ENCODE measurements around the gene AGXT. TPM values are rescaled to one million over a fixed set of nuclear protein-coding genes. Genes with fewer than 3 reads are reported as not detected.

AGXT gene
- total RNA-seq, 6 experiments from 2014 or later: 744 to 1,833 (median 1,254) TPM

GRCh38 chr2:240885566-240885965 is 16.9 kb downstream of the AGXT start:
- TF ChIP-seq POLR2A (IDR thresholded peaks at IDR 0.05) (no peak), CTCF (IDR thresholded peaks at IDR 0.05) (no peak)
- H3K27me3 ChIP-seq: no peaks in the 10 kb centered on the region
- WGBS (ENCODE audit: insufficient coverage, low coverage, low lambda C conversion rate, missing lambda C conversion rate): no CpG with 5 or more reads among the region's 1 CpG
- intact Hi-C loops (cut with DNase I): no loop called here
- peak overlapping the region in 1 of 3 donors; percentile 67 for H3K27ac ChIP-seq
- peaks cover 0 to 71% (median 25%) of the 10 kb centered on the region in 4 donors for H3K4me1 ChIP-seq
- DNase-seq: peak in 2 of 3 donors; percentile 70 to 71
- peaks cover 0 to 32% (median 5%) of the 10 kb centered on the region in 4 donors for H3K36me3 ChIP-seq
- peak in 3 of 4 donors; percentile 1 to 26 (median 2) for ATAC-seq
- H3K9me3 ChIP-seq: no peaks in the 10 kb centered on the region
- no peak overlapping the region for H3K4me3 ChIP-seq

GRCh38 chr2:240886023-240886565 is 17.5 kb downstream of the AGXT start:
- ATAC-seq: peak in 3 of 4 donors; percentile 1 to 21 (median 2)
- no peaks in the 10 kb centered on the region for H3K9me3 ChIP-seq
- intact Hi-C loops (cut with DNase I): no loop called here
- H3K36me3 ChIP-seq: peaks cover 0 to 29% (median 5%) of the 10 kb centered on the region in 4 donors
- peak in 2 of 3 donors; percentile 62 to 70 for DNase-seq
- TF ChIP-seq POLR2A (IDR thresholded peaks at IDR 0.05): no peak
- TF ChIP-seq CTCF (IDR thresholded peaks at IDR 0.05): no peak
- 38% methylated on average over 4 of the region's 5 CpGs for WGBS (ENCODE audit: insufficient coverage, low coverage, low lambda C conversion rate, missing lambda C conversion rate)
- H3K4me1 ChIP-seq: peaks cover 0 to 71% (median 23%) of the 10 kb centered on the region in 4 donors
- peak overlapping the region in 1 of 3 donors; percentile 67 for H3K27ac ChIP-seq
- no peaks in the 10 kb centered on the region for H3K27me3 ChIP-seq
- H3K4me3 ChIP-seq: no peak overlapping the region

GRCh38 chr2:240886678-240887609 is 18.3 kb downstream of the AGXT start:
- DNase-seq (peak; percentile 85 to 95 (median 95)), ATAC-seq (peak; percentile 60 to 76 (median 66))
- H3K4me3 ChIP-seq: no peak overlapping the region
- TF ChIP-seq POLR2A (IDR thresholded peaks at IDR 0.05) (peak; percentile 29), CTCF (IDR thresholded peaks at IDR 0.05) (no peak)
- no peaks in the 10 kb centered on the region for H3K9me3 ChIP-seq
- peaks cover 0 to 64% (median 19%) of the 10 kb centered on the region in 4 donors for H3K4me1 ChIP-seq
- peaks cover 0 to 20% (median 5%) of the 10 kb centered on the region in 4 donors for H3K36me3 ChIP-seq
- no peaks in the 10 kb centered on the region for H3K27me3 ChIP-seq
- intact Hi-C loops (cut with DNase I): no loop called here
- WGBS (ENCODE audit: insufficient coverage, low coverage, low lambda C conversion rate, missing lambda C conversion rate): 41% methylated on average over 6 of the region's 18 CpGs
- peak overlapping the region in 1 of 3 donors; percentile 67 for H3K27ac ChIP-seq

- Histone ChIP-seq H3K36me3 (peaks cover 0 to 19% (median 5%) of the 10 kb centered on the region in 4 donors), H3K4me3 (no peak overlapping the region), H3K27me3 (no peaks in the 10 kb centered on the region), H3K9me3 (no peaks in the 10 kb centered on the region), H3K4me1 (peaks cover 0 to 59% (median 18%) of the 10 kb centered on the region in 4 donors), H3K27ac (peak overlapping the region in 1 of 3 donors; percentile 67)
- TF ChIP-seq CTCF (IDR thresholded peaks at IDR 0.05) (no peak), POLR2A (IDR thresholded peaks at IDR 0.05) (no peak)
- WGBS (ENCODE audit: insufficient coverage, low coverage, low lambda C conversion rate, missing lambda C conversion rate): no CpG with 5 or more reads among the region's 4 CpGs
- intact Hi-C loops (cut with DNase I): no loop called here
- peak in 2 of 3 donors; percentile 17 to 60 for DNase-seq
- peak in 1 of 4 donors; percentile 10 for ATAC-seq
These were observed 19.0 kb downstream of the AGXT start for GRCh38 chr2:240887631-240888030.

All from right lobe of liver (tissue), 6 donors.